ENCODE measurements around the gene RFT1.

RFT1 gene

GRCh38 chr3:53080612-53081205 lies 49.5 kb downstream of the RFT1 start:
- Histone ChIP-seq H3K18ac (ENCODE audit: low read length) (no peak overlapping the region), H4K8ac (ENCODE audit: low read depth, low read length) (no peak overlapping the region), H3K9me3 (ENCODE audit: insufficient read depth, low read depth, low read length) (peaks cover 1% of the 10 kb centered on the region), H2AFZ (ENCODE audit: insufficient read depth, low read length, poor library complexity) (no peak overlapping the region), H4K91ac (ENCODE audit: low read depth, low read length) (no peak overlapping the region), H3K27me3 (ENCODE audit: insufficient read depth, low read length) (no peaks in the 10 kb centered on the region), H3K4me3 (ENCODE audit: low read depth, low read length) (no peak overlapping the region), H2AK5ac (ENCODE audit: low read length) (no peak overlapping the region), H2BK5ac (ENCODE audit: low read depth, low read length, poor library complexity) (no peak overlapping the region), H3K4ac (ENCODE audit: low read depth, low read length) (no peak overlapping the region), H3K4me2 (ENCODE audit: low read length) (no peak overlapping the region), H3K79me2 (ENCODE audit: control insufficient read depth, insufficient read depth, low read length, poor library complexity) (no peaks in the 10 kb centered on the region), H4K12ac (ENCODE audit: low read depth, low read length) (no peak overlapping the region), H3K27ac (ENCODE audit: low read depth, low read length) (no peak overlapping the region), H2BK120ac (ENCODE audit: insufficient read depth, low read length, poor library complexity) (no peak overlapping the region), H2BK12ac (ENCODE audit: low read length) (no peak overlapping the region), H3K79me1 (ENCODE audit: low read length) (no peaks in the 10 kb centered on the region), H3K9ac (ENCODE audit: low read length) (no peak overlapping the region), H3K14ac (ENCODE audit: low read length) (no peak overlapping the region), H3K23ac (ENCODE audit: low read length) (no peak overlapping the region), H3K36me3 (ENCODE audit: control insufficient read depth in 1 of 2, insufficient read depth in 2 of 2, low read length in 2 of 2) (no peaks in the 10 kb centered on the region), H3K4me1 (ENCODE audit: control insufficient read depth in 1 of 2, insufficient read depth in 2 of 2, low read length in 2 of 2) (no peaks in the 10 kb centered on the region)
- WGBS (ENCODE audit: extremely low coverage, insufficient coverage, insufficient read length) = no CpG with 5 or more reads among the region's 7 CpGs
- DNase-seq = no peak

GRCh38 chr3:53079791-53080555 lies 50.3 kb downstream of the RFT1 start:
- Histone ChIP-seq H3K9ac (ENCODE audit: low read length) (no peak overlapping the region), H3K14ac (ENCODE audit: low read length) (no peak overlapping the region), H2AK5ac (ENCODE audit: low read length) (no peak overlapping the region), H3K27me3 (ENCODE audit: insufficient read depth, low read length) (no peaks in the 10 kb centered on the region), H3K4me2 (ENCODE audit: low read length) (no peak overlapping the region), H2BK12ac (ENCODE audit: low read length) (no peak overlapping the region), H2AFZ (ENCODE audit: insufficient read depth, low read length, poor library complexity) (no peak overlapping the region), H4K91ac (ENCODE audit: low read depth, low read length) (no peak overlapping the region), H3K4me1 (ENCODE audit: control insufficient read depth in 1 of 2, insufficient read depth in 2 of 2, low read length in 2 of 2) (no peaks in the 10 kb centered on the region), H3K27ac (ENCODE audit: low read depth, low read length) (no peak overlapping the region), H3K79me2 (ENCODE audit: control insufficient read depth, insufficient read depth, low read length, poor library complexity) (no peaks in the 10 kb centered on the region), H3K4me3 (ENCODE audit: low read depth, low read length) (no peak overlapping the region), H2BK120ac (ENCODE audit: insufficient read depth, low read length, poor library complexity) (no peak overlapping the region), H3K23ac (ENCODE audit: low read length) (no peak overlapping the region), H3K4ac (ENCODE audit: low read depth, low read length) (no peak overlapping the region), H3K79me1 (ENCODE audit: low read length) (no peaks in the 10 kb centered on the region), H4K12ac (ENCODE audit: low read depth, low read length) (no peak overlapping the region), H3K18ac (ENCODE audit: low read length) (no peak overlapping the region), H2BK5ac (ENCODE audit: low read depth, low read length, poor library complexity) (no peak overlapping the region), H4K8ac (ENCODE audit: low read depth, low read length) (no peak overlapping the region), H3K9me3 (ENCODE audit: insufficient read depth, low read depth, low read length) (peaks cover 1% of the 10 kb centered on the region), H3K36me3 (ENCODE audit: control insufficient read depth in 1 of 2, insufficient read depth in 2 of 2, low read length in 2 of 2) (no peaks in the 10 kb centered on the region)
- no peak for DNase-seq
- no CpG with 5 or more reads among the region's 12 CpGs for WGBS (ENCODE audit: extremely low coverage, insufficient coverage, insufficient read length)

- DNase-seq = no peak
- Histone ChIP-seq H3K79me2 (ENCODE audit: control insufficient read depth, insufficient read depth, low read length, poor library complexity) (no peaks in the 10 kb centered on the region), H3K23ac (ENCODE audit: low read length) (no peak overlapping the region), H4K12ac (ENCODE audit: low read depth, low read length) (no peak overlapping the region), H3K18ac (ENCODE audit: low read length) (no peak overlapping the region), H4K91ac (ENCODE audit: low read depth, low read length) (no peak overlapping the region), H4K8ac (ENCODE audit: low read depth, low read length) (no peak overlapping the region), H3K27me3 (ENCODE audit: insufficient read depth, low read length) (no peaks in the 10 kb centered on the region), H3K9ac (ENCODE audit: low read length) (no peak overlapping the region), H2BK120ac (ENCODE audit: insufficient read depth, low read length, poor library complexity) (no peak overlapping the region), H3K27ac (ENCODE audit: low read depth, low read length) (no peak overlapping the region), H2BK5ac (ENCODE audit: low read depth, low read length, poor library complexity) (no peak overlapping the region), H2AFZ (ENCODE audit: insufficient read depth, low read length, poor library complexity) (no peak overlapping the region), H2BK12ac (ENCODE audit: low read length) (no peak overlapping the region), H2AK5ac (ENCODE audit: low read length) (no peak overlapping the region), H3K4me1 (ENCODE audit: control insufficient read depth in 1 of 2, insufficient read depth in 2 of 2, low read length in 2 of 2) (no peaks in the 10 kb centered on the region), H3K4ac (ENCODE audit: low read depth, low read length) (no peak overlapping the region), H3K4me2 (ENCODE audit: low read length) (no peak overlapping the region), H3K79me1 (ENCODE audit: low read length) (no peaks in the 10 kb centered on the region), H3K4me3 (ENCODE audit: low read depth, low read length) (no peak overlapping the region), H3K36me3 (ENCODE audit: control insufficient read depth in 1 of 2, insufficient read depth in 2 of 2, low read length in 2 of 2) (no peaks in the 10 kb centered on the region), H3K9me3 (ENCODE audit: insufficient read depth, low read depth, low read length) (peaks cover 1% of the 10 kb centered on the region), H3K14ac (ENCODE audit: low read length) (no peak overlapping the region)
- WGBS (ENCODE audit: extremely low coverage, insufficient coverage, insufficient read length) = no CpG with 5 or more reads among the region's 6 CpGs
Measured at GRCh38 chr3:53079147-53079546, 51.1 kb downstream of the RFT1 start.

GRCh38 chr3:53078656-53079055 lies 51.6 kb downstream of the RFT1 start:
- no CpG with 5 or more reads among the region's 3 CpGs for WGBS (ENCODE audit: extremely low coverage, insufficient coverage, insufficient read length)
- Histone ChIP-seq H2BK12ac (ENCODE audit: low read length) (no peak overlapping the region), H3K4me3 (ENCODE audit: low read depth, low read length) (no peak overlapping the region), H3K23ac (ENCODE audit: low read length) (no peak overlapping the region), H4K12ac (ENCODE audit: low read depth, low read length) (no peak overlapping the region), H4K91ac (ENCODE audit: low read depth, low read length) (no peak overlapping the region), H3K4ac (ENCODE audit: low read depth, low read length) (no peak overlapping the region), H3K27me3 (ENCODE audit: insufficient read depth, low read length) (no peaks in the 10 kb centered on the region), H3K4me2 (ENCODE audit: low read length) (no peak overlapping the region), H3K79me2 (ENCODE audit: control insufficient read depth, insufficient read depth, low read length, poor library complexity) (no peaks in the 10 kb centered on the region), H3K36me3 (ENCODE audit: control insufficient read depth in 1 of 2, insufficient read depth in 2 of 2, low read length in 2 of 2) (no peaks in the 10 kb centered on the region), H2AFZ (ENCODE audit: insufficient read depth, low read length, poor library complexity) (no peak overlapping the region), H3K18ac (ENCODE audit: low read length) (no peak overlapping the region), H3K27ac (ENCODE audit: low read depth, low read length) (no peak overlapping the region), H3K9ac (ENCODE audit: low read length) (no peak overlapping the region), H3K14ac (ENCODE audit: low read length) (no peak overlapping the region), H2BK120ac (ENCODE audit: insufficient read depth, low read length, poor library complexity) (no peak overlapping the region), H3K4me1 (ENCODE audit: control insufficient read depth in 1 of 2, insufficient read depth in 2 of 2, low read length in 2 of 2) (no peaks in the 10 kb centered on the region), H4K8ac (ENCODE audit: low read depth, low read length) (no peak overlapping the region), H3K9me3 (ENCODE audit: insufficient read depth, low read depth, low read length) (peaks cover 1% of the 10 kb centered on the region), H3K79me1 (ENCODE audit: low read length) (no peaks in the 10 kb centered on the region), H2AK5ac (ENCODE audit: low read length) (no peak overlapping the region), H2BK5ac (ENCODE audit: low read depth, low read length, poor library complexity) (no peak overlapping the region)
- no peak for DNase-seq
